GM19193 (cell line): ENCODE measurements around the gene PLEKHA8.

ENCODE experiments used
- POLR2A ChIP-seq: IDR thresholded peaks from 4 replicates; pipeline ENCODE4 v1.6.1; 2011; ENCODE audit not compliant: insufficient read depth, insufficient read length; ENCODE audit errors: extremely low read depth

The PLEKHA8 gene

GRCh38 chr7:30135301-30136116 is 107.3 kb downstream of the PLEKHA8 start:
- no peak for TF ChIP-seq POLR2A

DNA sequence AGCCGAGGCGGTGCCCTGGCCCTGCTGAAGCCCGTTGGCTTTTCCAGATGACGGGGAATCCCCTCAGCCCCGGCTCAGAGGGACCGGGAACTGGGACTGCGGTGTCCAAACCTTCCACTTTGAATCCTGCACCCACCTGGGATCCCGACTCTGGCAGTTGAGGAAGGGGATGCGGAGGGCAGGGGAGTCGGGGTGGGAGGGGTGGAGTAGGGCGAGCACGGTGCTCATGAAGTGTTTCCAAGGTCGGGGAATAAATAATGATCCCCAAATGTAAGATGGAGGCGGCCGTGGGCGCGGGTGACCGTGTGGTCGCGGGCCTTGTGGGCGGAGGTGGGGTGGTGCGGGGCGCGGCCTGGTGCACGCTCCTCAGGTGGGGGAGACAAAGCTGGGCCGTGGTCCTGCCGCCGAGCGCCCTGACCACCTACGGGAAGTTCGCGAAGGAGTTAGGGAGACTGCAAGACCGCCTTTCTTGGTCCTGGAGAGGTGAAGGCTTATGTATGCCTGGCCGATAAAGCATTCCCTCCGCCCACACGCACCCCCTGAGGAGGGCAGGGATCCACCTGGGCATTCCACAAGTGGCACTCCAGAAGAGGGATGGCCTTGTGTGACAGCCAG is 108.0 kb downstream of the PLEKHA8 start:
- TF ChIP-seq POLR2A, result no peak

DNA sequence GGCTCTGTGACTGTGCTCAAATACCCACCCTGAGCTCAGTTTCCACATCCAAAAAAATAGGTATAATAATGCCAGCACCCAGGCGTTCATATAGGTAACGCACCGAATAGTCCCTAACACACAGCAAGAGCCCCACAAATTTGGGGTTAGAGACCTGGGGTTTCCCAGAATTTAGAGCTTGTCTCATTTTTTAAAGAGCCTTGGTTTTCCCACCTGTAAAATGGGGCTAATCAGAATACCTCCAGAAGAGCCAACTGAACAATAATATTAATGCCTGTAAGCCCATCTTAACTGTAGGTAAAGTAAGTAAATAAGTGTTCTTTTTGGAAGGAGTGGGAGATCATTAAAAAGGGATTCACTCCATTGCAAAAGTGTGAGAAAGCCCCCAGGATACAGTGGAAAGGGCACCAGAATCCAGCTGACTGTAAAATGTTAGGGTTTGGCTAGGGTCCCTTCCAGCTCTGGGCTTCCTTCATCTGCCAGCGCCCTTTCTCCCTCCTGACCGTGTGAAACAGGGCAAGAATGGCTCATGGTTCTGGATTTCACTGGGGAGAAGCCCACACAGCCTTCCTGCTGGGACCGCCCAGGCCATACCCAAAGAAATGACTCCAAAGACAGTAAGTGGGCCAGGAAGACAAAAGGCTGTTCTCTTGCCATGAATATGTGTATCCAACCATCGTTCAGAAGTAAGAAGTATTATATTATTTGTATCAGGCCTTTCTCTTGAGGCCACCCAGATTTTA is 108.7 kb downstream of the PLEKHA8 start:
- no peak for TF ChIP-seq POLR2A

DNA sequence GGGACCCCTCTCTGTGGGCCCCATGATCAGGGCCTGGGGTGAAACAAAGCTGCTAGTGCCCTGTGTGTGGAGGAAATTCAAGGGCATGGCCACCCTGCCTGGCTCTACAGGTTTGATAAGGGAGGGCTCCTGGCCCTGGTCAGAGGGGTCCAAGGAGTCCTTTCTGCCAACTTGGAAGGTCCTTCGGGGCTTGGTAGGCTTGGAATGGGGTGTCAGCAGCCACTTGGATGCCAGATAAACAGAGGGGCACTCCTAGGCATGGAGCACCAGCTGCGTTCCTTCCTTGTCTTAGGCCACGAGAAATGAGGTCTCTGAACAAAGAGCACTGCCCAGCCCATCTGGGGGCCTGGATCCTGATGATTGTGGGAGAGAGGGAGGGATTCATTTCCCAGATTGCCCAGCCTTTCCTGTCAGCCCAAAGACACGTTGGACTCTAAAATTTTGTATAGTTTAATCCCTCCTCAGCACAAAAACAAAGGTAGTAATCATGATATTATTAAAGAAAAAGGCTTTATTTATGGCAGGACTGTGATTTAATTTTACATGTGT is 111.7 kb downstream of the PLEKHA8 start:
- no peak for TF ChIP-seq POLR2A

- TF ChIP-seq POLR2A, result no peak
These were observed 112.2 kb downstream of the PLEKHA8 start for GRCh38 chr7:30140456-30140855.

DNA sequence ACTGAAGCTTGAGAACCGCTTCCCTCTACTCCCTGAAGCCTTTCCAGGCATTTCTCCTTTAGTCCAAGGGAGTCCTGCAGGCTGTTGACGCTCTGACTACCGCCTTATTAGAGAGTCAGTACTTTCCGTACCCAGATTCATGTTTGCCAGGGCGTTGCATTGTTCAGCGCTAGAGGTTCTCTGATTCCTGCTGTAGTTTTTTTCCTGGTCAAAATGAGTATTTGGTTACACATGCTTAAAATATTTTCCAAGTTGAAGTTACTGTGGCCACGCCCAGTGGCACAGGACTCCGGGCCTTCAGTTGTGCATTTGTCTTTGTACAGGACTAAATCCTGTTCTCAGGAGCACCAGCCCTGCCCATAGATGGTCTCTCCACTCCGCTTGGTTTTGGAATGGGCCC is 114.5 kb downstream of the PLEKHA8 start:
- TF ChIP-seq POLR2A, result no peak

DNA sequence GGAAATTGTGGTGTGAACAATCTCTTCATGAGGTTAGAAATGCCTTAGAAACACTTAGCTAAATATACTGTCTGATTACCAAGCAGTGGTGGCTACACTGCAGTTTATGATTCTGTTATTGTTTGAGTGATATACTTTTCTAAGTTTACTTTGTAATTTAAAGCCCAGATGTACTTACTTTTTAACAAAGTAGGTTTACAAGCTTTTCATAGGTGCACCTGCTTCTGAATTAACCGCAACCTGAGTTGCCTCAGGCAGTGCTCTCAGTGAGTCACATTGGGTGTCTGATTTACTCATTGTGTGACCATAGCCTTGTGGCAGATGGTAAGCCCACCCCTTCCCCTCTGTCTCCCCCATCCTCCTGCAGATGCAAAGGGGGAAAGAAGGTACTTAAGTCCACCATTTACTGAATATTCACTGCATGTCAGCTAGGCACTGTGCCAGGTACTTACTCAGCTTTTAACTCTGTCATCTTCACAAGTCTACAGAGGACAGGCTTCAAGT is 115.6 kb downstream of the PLEKHA8 start:
- no peak for TF ChIP-seq POLR2A

- no peak for TF ChIP-seq POLR2A
These were observed 116.6 kb downstream of the PLEKHA8 start for GRCh38 chr7:30144657-30145306.

- TF ChIP-seq POLR2A, result no peak
These were observed 117.3 kb downstream of the PLEKHA8 start for GRCh38 chr7:30145426-30145970.

DNA sequence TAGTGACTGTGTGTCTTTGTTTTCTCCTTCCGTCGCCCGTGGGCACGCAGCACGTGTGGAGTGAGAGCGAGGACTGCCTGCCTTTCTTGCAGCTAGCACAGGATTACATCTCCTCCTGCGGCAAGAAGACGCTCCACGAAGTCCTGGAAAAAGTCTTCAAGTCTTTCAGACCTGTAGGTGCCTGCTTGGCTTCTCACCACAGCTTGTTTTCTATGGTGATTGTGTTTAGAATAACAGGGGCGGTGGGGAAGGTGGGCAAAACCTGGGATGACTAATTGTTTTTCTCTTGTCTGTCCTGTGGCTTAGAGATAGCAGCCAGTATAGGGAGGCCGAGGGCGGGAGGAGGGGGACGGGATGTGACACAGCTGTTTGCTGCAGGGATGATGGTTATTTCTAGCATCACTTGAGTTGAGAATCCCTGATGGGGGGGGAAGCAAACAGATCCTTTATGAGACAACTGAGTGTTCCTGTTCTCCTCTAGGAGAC is 118.0 kb downstream of the PLEKHA8 start:
- TF ChIP-seq POLR2A, result no peak

- TF ChIP-seq POLR2A, result no peak
These were observed 119.0 kb downstream of the PLEKHA8 start for GRCh38 chr7:30147223-30147622.

- no peak for TF ChIP-seq POLR2A
These were observed 119.6 kb downstream of the PLEKHA8 start for GRCh38 chr7:30147785-30148184.

- TF ChIP-seq POLR2A, result no peak
These were observed 120.2 kb downstream of the PLEKHA8 start for GRCh38 chr7:30148426-30148825.

- no peak for TF ChIP-seq POLR2A
These were observed 120.8 kb downstream of the PLEKHA8 start for GRCh38 chr7:30148951-30149459.
